GM12878 (cell line): ENCODE results near the gene CD151. TPM values are rescaled to one million over a fixed set of nuclear protein-coding genes. Genes with fewer than 3 reads are reported as not detected.

Experiments used
- ATAC-seq: fragments of 200-7000 bp; cut with Tn5 transposase; 3 replicates; pipeline ENCODE4 v1.9.1; 2020; ENCODE audit warnings: mild to moderate bottlenecking, moderate library complexity
- BruUV-seq: library from RNA; stranded (reverse); fragments of 400-500 nt; replicated peaks from 2 replicates; lab custom pipeline; 2021; lab: Mats Ljungman, UMichigan
- CTCF ChIA-PET: fragments of 300-600 bp; sonication (Branson Sonifier 250); formaldehyde crosslinking; extraction: SDS; loops from one replicate; lab custom pipeline; 2021; ENCODE audit warnings: inconsistent platforms; lab: Yijun Ruan, JAX
- POLR2A ChIA-PET: fragments of 350-600 bp; formaldehyde crosslinking; extraction: SDS; loops from one replicate; lab custom pipeline; 2021; ENCODE audit warnings: inconsistent platforms; lab: Charles Lee
- RAD21 ChIA-PET: fragments of 300-600 bp; sonication (Branson Sonifier 250); formaldehyde crosslinking; loops from one replicate; lab custom pipeline; 2023; ENCODE audit warnings: antibody characterized with exemption; ENCODE audit not compliant: unreplicated experiment; lab: Charles Lee
- SMC1A ChIA-PET: fragments of 300-600 bp; sonication (Branson Sonifier 250); formaldehyde crosslinking; loops from one replicate; lab custom pipeline; 2023; ENCODE audit not compliant: unreplicated experiment, uncharacterized antibody; lab: Charles Lee
- DNase-seq: peaks from one replicate; pipeline ENCODE4 v3.0.0-alpha.2; 2011; ENCODE audit warnings: low read depth, low spot score
- FAIRE-seq: peaks from 3 replicates; lab custom pipeline; 2011; peaks lifted over from hg19 to GRCh38; lab: Jason Lieb, UNC
- H2AFZ ChIP-seq: 2 replicates; pipeline ENCODE4 v1.6.0; 2011; ENCODE audit warnings: low read depth, low read length, control low read depth; ENCODE audit not compliant: control insufficient read depth
- H3K27ac ChIP-seq: 2 replicates; pipeline ENCODE4 v1.5.1; 2011; ENCODE audit warnings: control low read depth; ENCODE audit not compliant: control insufficient read depth, insufficient read depth
- H3K27me3 ChIP-seq, 2 experiments: replicated peaks in 1 of 2; 2 replicates each; pipeline versions ENCODE4 v1.6.0 to v1.6.1; 2011; ENCODE audit warnings: low read length in 1 of 2; ENCODE audit not compliant: control insufficient read depth in 2 of 2, insufficient read depth in 2 of 2
- H3K36me3 ChIP-seq, 2 experiments: 2 replicates each; pipeline ENCODE4 v1.5.1; 2011; ENCODE audit warnings: low read length in 1 of 2; ENCODE audit not compliant: control insufficient read depth in 2 of 2, insufficient read depth in 2 of 2
- H3K4me1 ChIP-seq: 2 replicates; pipeline ENCODE4 v1.6.1; 2011; ENCODE audit warnings: mild to moderate bottlenecking, low read length, moderate library complexity, mixed read lengths; ENCODE audit not compliant: control insufficient read depth, insufficient read depth
- H3K4me2 ChIP-seq: 2 replicates; pipeline ENCODE4 v1.6.0; 2011; ENCODE audit warnings: control low read depth; ENCODE audit not compliant: control insufficient read depth, insufficient read depth
- H3K4me3 ChIP-seq: fragments of 200-600 bp; sonication (generic); 2 replicates; pipeline ENCODE4 v1.5.1; 2016
- H3K79me2 ChIP-seq: 2 replicates; pipeline ENCODE4 v1.6.0; 2011; ENCODE audit warnings: low read length; ENCODE audit not compliant: control insufficient read depth, insufficient read depth
- H3K9ac ChIP-seq: 2 replicates; pipeline ENCODE4 v1.8.0; 2011; ENCODE audit warnings: low read length, control low read depth, mixed read lengths; ENCODE audit not compliant: control insufficient read depth, insufficient read depth
- H3K9me3 ChIP-seq: replicated peaks from 3 replicates; pipeline ENCODE4 v1.5.1; 2011; ENCODE audit warnings: mild to moderate bottlenecking, low read length; ENCODE audit not compliant: control insufficient read depth, insufficient read depth
- H4K20me1 ChIP-seq: 2 replicates; pipeline ENCODE4 v1.6.0; 2011; ENCODE audit not compliant: control insufficient read depth, insufficient read depth
- CREM ChIP-seq: IDR thresholded peaks from 2 replicates; pipeline ENCODE4 v1.6.1; 2014; ENCODE audit warnings: antibody characterized with exemption, low read depth
- IKZF2 ChIP-seq, 2 experiments: fragments of 450-650 bp; IDR thresholded peaks; 2 replicates each; pipeline ENCODE4 v1.6.1; 2017; ENCODE audit warnings: mild to moderate bottlenecking in 2 of 2, moderate library complexity in 2 of 2
- KLF5 ChIP-seq: fragments of 450-650 bp; IDR thresholded peaks from 2 replicates; pipeline ENCODE4 v1.6.1; 2014; ENCODE audit warnings: mild to moderate bottlenecking; ENCODE audit not compliant: partially characterized antibody
- MTA2 ChIP-seq: fragments of 450-650 bp; IDR thresholded peaks from 2 replicates; pipeline ENCODE4 v1.6.1; 2016; ENCODE audit warnings: low read depth, mild to moderate bottlenecking, moderate library complexity
- PML ChIP-seq: IDR thresholded peaks from 2 replicates; pipeline ENCODE4 v1.6.1; 2012; ENCODE audit warnings: low read length, inconsistent platforms
- TBL1XR1 ChIP-seq: IDR thresholded peaks from 2 replicates; pipeline ENCODE4 v1.6.1; 2012; ENCODE audit warnings: low read depth, low read length, improper control_type of control experiment
- YY1 ChIP-seq: IDR thresholded peaks from 2 replicates; pipeline ENCODE4 v1.6.1; 2011; ENCODE audit warnings: low read depth, mild to moderate bottlenecking, low read length
- ZNF274 ChIP-seq: IDR thresholded peaks from one replicate; pipeline ENCODE4 v1.8.0; 2011; ENCODE audit not compliant: insufficient read length, insufficient read depth
- ZNF384 ChIP-seq: IDR thresholded peaks from 2 replicates; pipeline ENCODE4 v1.6.1; 2012; ENCODE audit warnings: low read depth, mild to moderate bottlenecking, low read length, improper control_type of control experiment, borderline replicate concordance
- WGBS: methylation state at CpG from one replicate; pipeline ENCODE4 v1.1.6; 2016; ENCODE audit warnings: low lambda C conversion rate; ENCODE audit not compliant: insufficient replicate concordance, insufficient coverage; ENCODE audit errors: missing lambda C conversion rate; 5-methylcytosine and 5-hydroxymethylcytosine counted together
- in situ Hi-C: fragments of 300-500 bp; cut with MboI; formaldehyde crosslinking; loops from 9 replicates; pipeline ENCODE4 v1.14.3; 2018; ENCODE audit warnings: mixed read lengths
- intact Hi-C: fragments of 100-400 bp; cut with micrococcal nuclease; formaldehyde crosslinking; loops from one replicate; pipeline ENCODE4 v1.14.2; 2022; ENCODE audit not compliant: unreplicated experiment
- polyA plus RNA-seq, 11 experiments: library from polyadenylated mRNA; depleted of rRNA in 4 of 11; unstranded in 6 of 11; stranded (reverse) in 5 of 11; fragments of >200 nt; fragmentation: Nextera tagmentation in 4 of 11; fragmentation: Illumina TruSeq in 1 of 11; extraction: Ambion mirVana in 4 of 11; extraction: Trizol in 1 of 11; gene quantifications; 1 replicate in 1 of 11; 2 replicates in 10 of 11; pipeline versions ENCODE4 v1.2.1 to v1.2.3, GENCODE V29; 2011 to 2016; ENCODE audit warnings: inconsistent platforms in 2 of 11, missing spikeins in 2 of 11, low read depth in 1 of 11
- total RNA-seq, 4 experiments: library from RNA; depleted of rRNA in 3 of 4; stranded (reverse); fragments of >200 nt in 3 of 4; fragmentation: Illumina TruSeq in 1 of 4; extraction: Trizol in 1 of 4; gene quantifications; 2 replicates each; pipeline versions ENCODE4 v1.2.1 to v1.2.3, GENCODE V29; 2013 to 2021
- TF ChIP-seq, protein P1 (sequence below): fragments of 450-650 bp; formaldehyde crosslinking; IDR thresholded peaks from 2 replicates; pipeline ENCODE4 v1.4.0; 2020; ENCODE audit warnings: mild to moderate bottlenecking, moderate library complexity
- TF ChIP-seq, protein P2 (sequence below): fragments of 450-650 bp; IDR thresholded peaks from 2 replicates; pipeline ENCODE4 v1.6.1; 2018; ENCODE audit warnings: mild to moderate bottlenecking, low read depth, moderate library complexity; ENCODE audit not compliant: partially characterized antibody
- TF ChIP-seq, protein P3 (sequence below): fragments of 450-650 bp; IDR thresholded peaks from 2 replicates; pipeline ENCODE4 v1.6.1; 2016; ENCODE audit warnings: mild to moderate bottlenecking
- TF ChIP-seq, protein P4 (sequence below): fragments of 150-350 bp; IDR thresholded peaks from 2 replicates; pipeline ENCODE4 v1.6.1; 2016; ENCODE audit warnings: low read depth, low read length

The CD151 gene
- total and polyA plus RNA-seq, 10 of the 15 experiments (the other 5 are each of a cell fraction or from before 2014, with no cell fraction given): 0.52 to 41.7 (median 14.7) TPM

DNA sequence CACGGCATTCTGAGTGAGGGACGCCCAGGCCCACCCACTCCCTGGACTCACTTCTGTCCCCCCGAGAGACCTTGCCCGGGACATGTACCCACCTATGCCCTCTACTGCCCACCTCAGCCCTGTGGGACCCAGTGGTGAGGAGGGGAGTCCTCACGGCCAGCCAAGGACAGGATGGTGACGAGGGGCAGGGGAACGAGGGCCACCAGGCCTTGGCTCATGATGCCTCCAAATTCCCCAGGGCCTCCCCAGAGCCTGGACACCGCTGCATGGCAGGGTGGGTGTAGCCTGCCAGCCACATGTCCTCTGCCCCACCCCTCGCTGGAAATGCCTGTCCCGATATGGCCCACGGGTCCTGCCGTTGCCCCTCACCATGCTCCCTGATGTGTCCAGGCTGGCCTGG lies 36.0 kb downstream of the CD151 start:
- no peak for FAIRE-seq
- no peaks in the 10 kb centered on the region; a peak in 1 of 4 replicates for H3K36me3 ChIP-seq
- H3K27ac ChIP-seq: no peak overlapping the region
- ATAC-seq: no peak
- no peaks in the 10 kb centered on the region for H4K20me1 ChIP-seq
- H3K9ac ChIP-seq: no peak overlapping the region
- intact Hi-C loops: no loop called here
- ChIA-PET POLR2A (interaction anchor here (1.1 kb wide), 1 partner anchor 21 kb away, joined by 3 read pairs; no protein-coding TSS in a partner anchor), RAD21 (no interaction called here), CTCF (no interaction called here), SMC1A (no interaction called here)
- DNase-seq: no peak
- WGBS: 71% methylated on average over 12 of the region's 12 CpGs
- TF ChIP-seq IKZF2 (IDR thresholded peaks at IDR 0.05): no peak
- no peak for TF ChIP-seq PML
- TF ChIP-seq, protein P1, sequence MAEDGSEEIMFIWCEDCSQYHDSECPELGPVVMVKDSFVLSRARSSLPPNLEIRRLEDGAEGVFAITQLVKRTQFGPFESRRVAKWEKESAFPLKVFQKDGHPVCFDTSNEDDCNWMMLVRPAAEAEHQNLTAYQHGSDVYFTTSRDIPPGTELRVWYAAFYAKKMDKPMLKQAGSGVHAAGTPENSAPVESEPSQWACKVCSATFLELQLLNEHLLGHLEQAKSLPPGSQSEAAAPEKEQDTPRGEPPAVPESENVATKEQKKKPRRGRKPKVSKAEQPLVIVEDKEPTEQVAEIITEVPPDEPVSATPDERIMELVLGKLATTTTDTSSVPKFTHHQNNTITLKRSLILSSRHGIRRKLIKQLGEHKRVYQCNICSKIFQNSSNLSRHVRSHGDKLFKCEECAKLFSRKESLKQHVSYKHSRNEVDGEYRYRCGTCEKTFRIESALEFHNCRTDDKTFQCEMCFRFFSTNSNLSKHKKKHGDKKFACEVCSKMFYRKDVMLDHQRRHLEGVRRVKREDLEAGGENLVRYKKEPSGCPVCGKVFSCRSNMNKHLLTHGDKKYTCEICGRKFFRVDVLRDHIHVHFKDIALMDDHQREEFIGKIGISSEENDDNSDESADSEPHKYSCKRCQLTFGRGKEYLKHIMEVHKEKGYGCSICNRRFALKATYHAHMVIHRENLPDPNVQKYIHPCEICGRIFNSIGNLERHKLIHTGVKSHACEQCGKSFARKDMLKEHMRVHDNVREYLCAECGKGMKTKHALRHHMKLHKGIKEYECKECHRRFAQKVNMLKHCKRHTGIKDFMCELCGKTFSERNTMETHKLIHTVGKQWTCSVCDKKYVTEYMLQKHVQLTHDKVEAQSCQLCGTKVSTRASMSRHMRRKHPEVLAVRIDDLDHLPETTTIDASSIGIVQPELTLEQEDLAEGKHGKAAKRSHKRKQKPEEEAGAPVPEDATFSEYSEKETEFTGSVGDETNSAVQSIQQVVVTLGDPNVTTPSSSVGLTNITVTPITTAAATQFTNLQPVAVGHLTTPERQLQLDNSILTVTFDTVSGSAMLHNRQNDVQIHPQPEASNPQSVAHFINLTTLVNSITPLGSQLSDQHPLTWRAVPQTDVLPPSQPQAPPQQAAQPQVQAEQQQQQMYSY (CRISPR knock-in tag): no peak
- TF ChIP-seq, protein P2, sequence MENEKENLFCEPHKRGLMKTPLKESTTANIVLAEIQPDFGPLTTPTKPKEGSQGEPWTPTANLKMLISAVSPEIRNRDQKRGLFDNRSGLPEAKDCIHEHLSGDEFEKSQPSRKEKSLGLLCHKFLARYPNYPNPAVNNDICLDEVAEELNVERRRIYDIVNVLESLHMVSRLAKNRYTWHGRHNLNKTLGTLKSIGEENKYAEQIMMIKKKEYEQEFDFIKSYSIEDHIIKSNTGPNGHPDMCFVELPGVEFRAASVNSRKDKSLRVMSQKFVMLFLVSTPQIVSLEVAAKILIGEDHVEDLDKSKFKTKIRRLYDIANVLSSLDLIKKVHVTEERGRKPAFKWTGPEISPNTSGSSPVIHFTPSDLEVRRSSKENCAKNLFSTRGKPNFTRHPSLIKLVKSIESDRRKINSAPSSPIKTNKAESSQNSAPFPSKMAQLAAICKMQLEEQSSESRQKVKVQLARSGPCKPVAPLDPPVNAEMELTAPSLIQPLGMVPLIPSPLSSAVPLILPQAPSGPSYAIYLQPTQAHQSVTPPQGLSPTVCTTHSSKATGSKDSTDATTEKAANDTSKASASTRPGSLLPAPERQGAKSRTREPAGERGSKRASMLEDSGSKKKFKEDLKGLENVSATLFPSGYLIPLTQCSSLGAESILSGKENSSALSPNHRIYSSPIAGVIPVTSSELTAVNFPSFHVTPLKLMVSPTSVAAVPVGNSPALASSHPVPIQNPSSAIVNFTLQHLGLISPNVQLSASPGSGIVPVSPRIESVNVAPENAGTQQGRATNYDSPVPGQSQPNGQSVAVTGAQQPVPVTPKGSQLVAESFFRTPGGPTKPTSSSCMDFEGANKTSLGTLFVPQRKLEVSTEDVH: no peak
- TF ChIP-seq, protein P3, sequence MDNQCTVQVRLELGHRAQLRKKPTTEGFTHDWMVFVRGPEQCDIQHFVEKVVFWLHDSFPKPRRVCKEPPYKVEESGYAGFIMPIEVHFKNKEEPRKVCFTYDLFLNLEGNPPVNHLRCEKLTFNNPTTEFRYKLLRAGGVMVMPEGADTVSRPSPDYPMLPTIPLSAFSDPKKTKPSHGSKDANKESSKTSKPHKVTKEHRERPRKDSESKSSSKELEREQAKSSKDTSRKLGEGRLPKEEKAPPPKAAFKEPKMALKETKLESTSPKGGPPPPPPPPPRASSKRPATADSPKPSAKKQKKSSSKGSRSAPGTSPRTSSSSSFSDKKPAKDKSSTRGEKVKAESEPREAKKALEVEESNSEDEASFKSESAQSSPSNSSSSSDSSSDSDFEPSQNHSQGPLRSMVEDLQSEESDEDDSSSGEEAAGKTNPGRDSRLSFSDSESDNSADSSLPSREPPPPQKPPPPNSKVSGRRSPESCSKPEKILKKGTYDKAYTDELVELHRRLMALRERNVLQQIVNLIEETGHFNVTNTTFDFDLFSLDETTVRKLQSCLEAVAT: no peak
- TF ChIP-seq MTA2: no peak
- TF ChIP-seq ZNF274: no peak
- no peak for TF ChIP-seq YY1
- TF ChIP-seq, protein P4, sequence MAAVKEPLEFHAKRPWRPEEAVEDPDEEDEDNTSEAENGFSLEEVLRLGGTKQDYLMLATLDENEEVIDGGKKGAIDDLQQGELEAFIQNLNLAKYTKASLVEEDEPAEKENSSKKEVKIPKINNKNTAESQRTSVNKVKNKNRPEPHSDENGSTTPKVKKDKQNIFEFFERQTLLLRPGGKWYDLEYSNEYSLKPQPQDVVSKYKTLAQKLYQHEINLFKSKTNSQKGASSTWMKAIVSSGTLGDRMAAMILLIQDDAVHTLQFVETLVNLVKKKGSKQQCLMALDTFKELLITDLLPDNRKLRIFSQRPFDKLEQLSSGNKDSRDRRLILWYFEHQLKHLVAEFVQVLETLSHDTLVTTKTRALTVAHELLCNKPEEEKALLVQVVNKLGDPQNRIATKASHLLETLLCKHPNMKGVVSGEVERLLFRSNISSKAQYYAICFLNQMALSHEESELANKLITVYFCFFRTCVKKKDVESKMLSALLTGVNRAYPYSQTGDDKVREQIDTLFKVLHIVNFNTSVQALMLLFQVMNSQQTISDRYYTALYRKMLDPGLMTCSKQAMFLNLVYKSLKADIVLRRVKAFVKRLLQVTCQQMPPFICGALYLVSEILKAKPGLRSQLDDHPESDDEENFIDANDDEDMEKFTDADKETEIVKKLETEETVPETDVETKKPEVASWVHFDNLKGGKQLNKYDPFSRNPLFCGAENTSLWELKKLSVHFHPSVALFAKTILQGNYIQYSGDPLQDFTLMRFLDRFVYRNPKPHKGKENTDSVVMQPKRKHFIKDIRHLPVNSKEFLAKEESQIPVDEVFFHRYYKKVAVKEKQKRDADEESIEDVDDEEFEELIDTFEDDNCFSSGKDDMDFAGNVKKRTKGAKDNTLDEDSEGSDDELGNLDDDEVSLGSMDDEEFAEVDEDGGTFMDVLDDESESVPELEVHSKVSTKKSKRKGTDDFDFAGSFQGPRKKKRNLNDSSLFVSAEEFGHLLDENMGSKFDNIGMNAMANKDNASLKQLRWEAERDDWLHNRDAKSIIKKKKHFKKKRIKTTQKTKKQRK: no peak
- TF ChIP-seq ZNF384: no peak
- TF ChIP-seq TBL1XR1: no peak
- no peak for TF ChIP-seq KLF5
- TF ChIP-seq CREM: no peak
- H3K4me1 ChIP-seq: no peaks in the 10 kb centered on the region
- H3K79me2 ChIP-seq: no peaks in the 10 kb centered on the region
- H3K9me3 ChIP-seq: no peaks in the 10 kb centered on the region
- no peaks in the 10 kb centered on the region for H3K27me3 ChIP-seq
- H3K4me2 ChIP-seq: no peak overlapping the region
- in situ Hi-C loops: no loop called here
- BruUV-seq: no TSS peak
- no peak overlapping the region for H2AFZ ChIP-seq
- H3K4me3 ChIP-seq: no peak overlapping the region
